ENCODE measurements around the gene KRT6B. TPM values are rescaled to one million over a fixed set of nuclear protein-coding genes. Genes with fewer than 3 reads are reported as not detected.
A peak's percentile ranks its signal among the peaks of the same experiment; 100 is the strongest.

The KRT6B gene
- total and polyA plus RNA-seq, 2 of the 8 experiments (the other 6 are each of a cell fraction or from before 2014, with no cell fraction given): not detected

- TF ChIP-seq RAD21 (IDR thresholded peaks at IDR 0.05 in 1 of 2, conservative IDR thresholded peaks at IDR 0.05 in 1 of 2; ENCODE audit: low read depth in 2 of 2, low read length in 2 of 2) (peak; percentile 18 to 24; a peak in 2 of 4 replicates), SRF (IDR thresholded peaks at IDR 0.05; ENCODE audit: low read depth, low read length) (no peak), CTCF (IDR thresholded peaks at IDR 0.05; ENCODE audit: control extremely low read depth in 1 of 3, insufficient read depth in 1 of 3, low read depth in 1 of 3, low read length in 3 of 3) (peak; percentile 26 to 50 (median 28)), CREB1 (IDR thresholded peaks at IDR 0.05) (no peak)
- Histone ChIP-seq H3K79me2 (ENCODE audit: control insufficient read depth in 1 of 2, insufficient read depth in 2 of 2, low read length in 2 of 2) (no peaks in the 10 kb centered on the region), H3K9ac (replicated peaks in 1 of 4; ENCODE audit: extremely low read depth in 1 of 4, low read depth in 3 of 4, low read length in 3 of 4) (no peak overlapping the region), H3K14ac (ENCODE audit: insufficient read length) (no peak overlapping the region), H3K36me3 (ENCODE audit: control insufficient read depth in 2 of 4, insufficient read depth in 4 of 4, low read length in 3 of 4) (no peaks in the 10 kb centered on the region), H2BK15ac (ENCODE audit: low read length) (no peak overlapping the region), H2BK12ac (ENCODE audit: low read depth, low read length) (no peak overlapping the region), H3K4me2 (ENCODE audit: insufficient read depth in 1 of 2, low read depth in 2 of 2, low read length in 2 of 2) (no peak overlapping the region), H4K8ac (ENCODE audit: extremely low read depth, insufficient read depth, low read length) (no peak overlapping the region), H2BK120ac (replicated peaks; ENCODE audit: low read depth, low read length) (no peak overlapping the region), H2AK5ac (ENCODE audit: low read depth, low read length) (no peak overlapping the region), H2BK20ac (ENCODE audit: low read length) (no peak overlapping the region), H3K23me2 (ENCODE audit: low read depth, low read length) (no peaks in the 10 kb centered on the region), H2BK5ac (ENCODE audit: low read depth, low read length) (no peak overlapping the region), H3K27ac (ENCODE audit: low read depth, low read length) (no peak overlapping the region), H4K5ac (ENCODE audit: insufficient read length, low read depth, low read length) (no peak overlapping the region), H3K79me1 (ENCODE audit: low read depth, low read length) (no peaks in the 10 kb centered on the region), H4K20me1 (replicated peaks in 1 of 2; ENCODE audit: control insufficient read depth in 1 of 2, insufficient read depth in 2 of 2, low read length in 2 of 2) (no peaks in the 10 kb centered on the region), H4K91ac (replicated peaks; ENCODE audit: insufficient read length, low read length) (no peak overlapping the region), H3K4ac (replicated peaks; ENCODE audit: insufficient read length, low read depth, low read length) (no peak overlapping the region), H3K23ac (ENCODE audit: insufficient read length) (no peak overlapping the region), H3K27me3 (replicated peaks in 1 of 4; ENCODE audit: control insufficient read depth in 3 of 4, extremely low read depth in 1 of 4, insufficient read depth in 3 of 4, low read length in 3 of 4) (no peaks in the 10 kb centered on the region), H3K4me1 (replicated peaks in 1 of 4; ENCODE audit: control insufficient read depth in 3 of 4, insufficient read depth in 4 of 4, low read length in 3 of 4) (peaks cover 0 to 2% (median under 1%) of the 10 kb centered on the region in 4 experiments; a peak in 1 of 7 replicates), H3K56ac (replicated peaks; ENCODE audit: insufficient read length, low read depth, low read length) (no peak overlapping the region), H3K4me3 (ENCODE audit: extremely low read depth in 1 of 4, insufficient read depth in 2 of 4, low read depth in 3 of 4, low read length in 4 of 4) (no peak overlapping the region), H3K9me3 (ENCODE audit: insufficient read depth in 2 of 2, low read depth in 1 of 2, low read length in 1 of 2) (peaks cover 2 to 11% of the 10 kb centered on the region in 2 experiments; a peak in 1 of 4 replicates), H2AFZ (ENCODE audit: low read length) (no peak overlapping the region), H3K18ac (ENCODE audit: extremely low read depth, low read length) (no peak overlapping the region)
- 92% methylated on average over 5 of the region's 5 CpGs; no CpG with 5 or more reads in 1 of the 2 experiments for WGBS, 2 experiments (ENCODE audit: extremely low coverage in 1 of 2, insufficient coverage in 1 of 2, insufficient read length in 1 of 2, insufficient replicate concordance in 2 of 2, low coverage in 1 of 2, low lambda C conversion rate in 2 of 2, missing lambda C conversion rate in 1 of 2)
- ChIA-PET CTCF (ENCODE audit: partially characterized antibody) (interaction anchor here (0.8 to 5.6 kb wide), 9 partner anchors 13 to 471 kb away, joined by 3 to 36 read pairs (median 3); partner anchors contain the start of gene KRT5), POLR2A (ENCODE audit: partially characterized antibody) (no interaction called here)
- no peak for DNase-seq (ENCODE audit: low read depth in 1 of 2, low spot score in 2 of 2)
- FAIRE-seq: no peak
Observed at GRCh38 chr12:52407918-52408317, 44.0 kb downstream of the KRT6B start.
